K562 (cell line): ENCODE data around the gene NEMP2. TPM values are rescaled to one million over a fixed set of nuclear protein-coding genes. Genes with fewer than 3 reads are reported as not detected.

ENCODE experiments used
- ATAC-seq: fragments of 200-7000 bp; cut with Tn5 transposase; 3 replicates; pipeline ENCODE4 v1.9.1; 2020; ENCODE audit warnings: moderate library complexity
- BruUV-seq: library from RNA; stranded (reverse); fragments of 400-500 nt; replicated peaks from 2 replicates; lab custom pipeline; 2021; lab: Mats Ljungman, UMichigan
- CTCF ChIA-PET: fragments of 300-600 bp; formaldehyde crosslinking; extraction: SDS; loops from one replicate; lab custom pipeline; 2021; ENCODE audit warnings: low intra/inter-chr PET ratio; lab: Yijun Ruan, JAX
- POLR2A ChIA-PET: fragments of 300-600, 350-650 bp; sonication (Branson Sonifier 250); formaldehyde crosslinking; extraction: SDS; loops from one replicate; lab custom pipeline; 2021; ENCODE audit warnings: antibody characterized with exemption, inconsistent platforms; lab: Yijun Ruan, JAX
- DNase-seq, 4 experiments: peaks; one replicate each; pipeline versions ENCODE4 v3.0.0 to v3.0.0-alpha.2; 2011 to 2018; ENCODE audit warnings: low spot score in 3 of 4, mixed read lengths in 3 of 4; ENCODE audit errors: extremely low read depth in 1 of 4
- FAIRE-seq: peaks from 2 replicates; lab custom pipeline; 2011; peaks lifted over from hg19 to GRCh38; lab: Jason Lieb, UNC
- H2AFZ ChIP-seq: 2 replicates; pipeline ENCODE4 v1.6.0; 2011; ENCODE audit warnings: low read depth, low read length, control low read depth, inconsistent platforms
- H3K27ac ChIP-seq: fragments of 200-600 bp; 3 replicates; pipeline ENCODE4 v1.8.0; 2011; ENCODE audit warnings: low read depth, mild to moderate bottlenecking, control low read depth, inconsistent platforms, low read length, moderate library complexity, mixed read lengths; ENCODE audit errors: extremely low read depth
- H3K27me3 ChIP-seq, 2 experiments: fragments of 300-600 bp in 1 of 2; 2 replicates in 1 of 2; 3 replicates in 1 of 2; pipeline versions ENCODE4 v1.6.0 to v1.8.0; 2011; ENCODE audit warnings: inconsistent platforms in 2 of 2, low read length in 2 of 2, mild to moderate bottlenecking in 1 of 2, mixed read lengths in 1 of 2, moderate library complexity in 1 of 2; ENCODE audit not compliant: control insufficient read depth in 2 of 2, insufficient read depth in 2 of 2
- H3K36me3 ChIP-seq: fragments of 300-600 bp; 3 replicates; pipeline ENCODE4 v1.8.0; 2011; ENCODE audit warnings: mild to moderate bottlenecking, low read length, inconsistent platforms; ENCODE audit not compliant: control insufficient read depth, insufficient read depth
- H3K4me1 ChIP-seq, 2 experiments: fragments of 200-600 bp in 1 of 2; replicated peaks in 1 of 2; 2 replicates in 1 of 2; 3 replicates in 1 of 2; pipeline versions ENCODE4 v1.5.1 to v1.8.0; 2011; ENCODE audit warnings: inconsistent platforms in 2 of 2, low read length in 2 of 2, mild to moderate bottlenecking in 1 of 2, mixed read lengths in 1 of 2, moderate library complexity in 1 of 2; ENCODE audit not compliant: control insufficient read depth in 2 of 2, insufficient read depth in 2 of 2
- H3K4me2 ChIP-seq: 2 replicates; pipeline ENCODE4 v1.6.1; 2011; ENCODE audit warnings: low read length, control low read depth, inconsistent platforms, mixed read lengths; ENCODE audit not compliant: insufficient read depth
- H3K4me3 ChIP-seq: fragments of 200-600 bp; sonication (generic), shearing (Covaris generic); 2 replicates; pipeline ENCODE4 v1.5.1; 2016; ENCODE audit warnings: control low read depth, inconsistent platforms
- H3K79me2 ChIP-seq: fragments of 200-600 bp; 3 replicates; pipeline ENCODE4 v1.8.0; 2011; ENCODE audit warnings: low read length, inconsistent platforms; ENCODE audit not compliant: control insufficient read depth, insufficient read depth
- H3K9ac ChIP-seq, 2 experiments: 2 replicates each; pipeline versions ENCODE4 v1.6.0 to v1.6.1; 2011; ENCODE audit warnings: low read depth in 2 of 2, low read length in 2 of 2, control low read depth in 1 of 2, inconsistent platforms in 1 of 2, mild to moderate bottlenecking in 1 of 2, mixed read lengths in 1 of 2; ENCODE audit not compliant: insufficient read depth in 1 of 2
- H3K9me1 ChIP-seq: one replicate; pipeline ENCODE4 v1.6.0; 2011; ENCODE audit warnings: inconsistent platforms, mild to moderate bottlenecking, low read length, moderate library complexity; ENCODE audit not compliant: control insufficient read depth, insufficient read depth
- H3K9me3 ChIP-seq: replicated peaks from 2 replicates; pipeline ENCODE4 v1.5.1; 2011; ENCODE audit warnings: low read depth, low read length, inconsistent platforms; ENCODE audit not compliant: control insufficient read depth, insufficient read depth
- H4K20me1 ChIP-seq: replicated peaks from 2 replicates; pipeline ENCODE4 v1.6.1; 2011; ENCODE audit warnings: low read length, inconsistent platforms, mixed read lengths; ENCODE audit not compliant: control insufficient read depth, insufficient read depth
- ADNP ChIP-seq: fragments of 200-800 bp; sonication (Bioruptor generic); IDR thresholded peaks from 2 replicates; pipeline ENCODE4 v1.6.1; 2016; ENCODE audit warnings: missing genetic modification characterization, missing compliant biosample characterization
- SAP30 ChIP-seq: fragments of 200-600 bp; sonication (generic); IDR thresholded peaks from 2 replicates; pipeline ENCODE4 v1.6.1; 2012; ENCODE audit warnings: borderline replicate concordance, low read depth, mild to moderate bottlenecking, moderate library complexity, low read length, control low read depth, inconsistent platforms; ENCODE audit not compliant: insufficient read depth, poor library complexity, severe bottlenecking
- SMARCA4 ChIP-seq: fragments of 450-650 bp; IDR thresholded peaks from 2 replicates; pipeline ENCODE4 v1.6.1; 2016
- TAF9B ChIP-seq: fragments of 450-650 bp; IDR thresholded peaks from 2 replicates; pipeline ENCODE4 v1.6.1; 2018; ENCODE audit warnings: mild to moderate bottlenecking; ENCODE audit not compliant: partially characterized antibody
- ZNF133 ChIP-seq: fragments of 250-450 bp; sonication (Bioruptor Pico); IDR thresholded peaks from 2 replicates; pipeline ENCODE4 v1.4.0; 2020; ENCODE audit warnings: mild to moderate bottlenecking
- ZNF77 ChIP-seq: fragments of 250-450 bp; sonication (Bioruptor Pico); IDR thresholded peaks from 2 replicates; pipeline ENCODE4 v1.5.0; 2020
- WGBS: fragments of 100-300 bp; shearing (Covaris generic); methylation state at CpG from one replicate; pipeline ENCODE4 v1.1.6; 2016; ENCODE audit warnings: low coverage, mixed read lengths; ENCODE audit not compliant: insufficient coverage; ENCODE audit errors: missing lambda C conversion rate; 5-methylcytosine and 5-hydroxymethylcytosine counted together
- in situ Hi-C: fragments of 300-500 bp; cut with MboI; formaldehyde crosslinking; loops from 4 replicates; pipeline ENCODE4 v1.15.0; 2018; ENCODE audit warnings: inconsistent platforms, mixed read lengths
- intact Hi-C: fragments of 100-400 bp; cut with micrococcal nuclease; formaldehyde crosslinking; loops from 2 replicates; pipeline ENCODE4 v1.14.2; 2022
- polyA plus RNA-seq, 8 experiments: library from polyadenylated mRNA; depleted of rRNA in 4 of 8; stranded (reverse) in 5 of 8; unstranded in 3 of 8; fragments of >200 nt; fragmentation: Nextera tagmentation in 2 of 8; fragmentation: Illumina TruSeq in 1 of 8; extraction: Ambion mirVana in 2 of 8; extraction: Trizol in 1 of 8; gene quantifications; 2 replicates each; pipeline versions ENCODE4 v1.2.1 to v1.2.3, GENCODE V29; 2011 to 2014; ENCODE audit warnings: inconsistent platforms in 1 of 8, missing spikeins in 1 of 8
- total RNA-seq, 7 experiments: library from RNA; depleted of rRNA in 6 of 7; stranded (reverse); fragments of >200 nt in 6 of 7; fragmentation: Illumina TruSeq in 2 of 7; extraction: Trizol in 2 of 7; gene quantifications; 2 replicates each; pipeline versions ENCODE4 v1.2.1 to v1.2.3, GENCODE V29; 2011 to 2021; ENCODE audit warnings: low replicate concordance in 1 of 7
- TF ChIP-seq, protein P1 (sequence below): sonication (generic); formaldehyde crosslinking; IDR thresholded peaks from 2 replicates; pipeline ENCODE4 v1.8.0; 2022; ENCODE audit warnings: missing genetic modification reagents, mild to moderate bottlenecking, borderline replicate concordance
- TF ChIP-seq, protein P2 (sequence below): sonication (generic); formaldehyde crosslinking; IDR thresholded peaks from 2 replicates; pipeline ENCODE4 v1.8.0; 2023; ENCODE audit warnings: mild to moderate bottlenecking, missing genetic modification reagents

Gene NEMP2
- total and polyA plus RNA-seq, 9 of the 15 experiments (the other 6 are each of a cell fraction or from before 2014, with no cell fraction given): 0.32 to 3.0 (median 1.7) TPM

DNA sequence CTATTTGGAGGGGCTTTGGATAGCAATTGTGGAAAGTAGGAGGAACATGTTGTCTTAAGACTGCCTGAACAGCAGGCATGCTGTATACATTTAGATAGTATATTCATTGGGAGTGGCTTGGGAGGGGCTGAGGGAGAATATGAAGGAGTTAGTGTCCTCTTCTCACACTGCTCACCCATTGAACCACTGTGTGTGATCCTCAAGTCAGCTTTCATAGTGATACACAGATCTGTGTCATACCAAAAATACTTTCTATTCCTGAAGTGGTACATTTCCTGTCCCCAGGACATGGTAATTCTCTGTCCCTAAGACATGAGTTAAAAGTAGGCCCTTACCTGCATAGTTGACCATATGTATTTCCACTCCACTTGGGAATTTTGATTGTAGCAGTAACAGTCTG lies 9.6 kb downstream of the NEMP2 start (continued):
- no peak for TF ChIP-seq SAP30

DNA sequence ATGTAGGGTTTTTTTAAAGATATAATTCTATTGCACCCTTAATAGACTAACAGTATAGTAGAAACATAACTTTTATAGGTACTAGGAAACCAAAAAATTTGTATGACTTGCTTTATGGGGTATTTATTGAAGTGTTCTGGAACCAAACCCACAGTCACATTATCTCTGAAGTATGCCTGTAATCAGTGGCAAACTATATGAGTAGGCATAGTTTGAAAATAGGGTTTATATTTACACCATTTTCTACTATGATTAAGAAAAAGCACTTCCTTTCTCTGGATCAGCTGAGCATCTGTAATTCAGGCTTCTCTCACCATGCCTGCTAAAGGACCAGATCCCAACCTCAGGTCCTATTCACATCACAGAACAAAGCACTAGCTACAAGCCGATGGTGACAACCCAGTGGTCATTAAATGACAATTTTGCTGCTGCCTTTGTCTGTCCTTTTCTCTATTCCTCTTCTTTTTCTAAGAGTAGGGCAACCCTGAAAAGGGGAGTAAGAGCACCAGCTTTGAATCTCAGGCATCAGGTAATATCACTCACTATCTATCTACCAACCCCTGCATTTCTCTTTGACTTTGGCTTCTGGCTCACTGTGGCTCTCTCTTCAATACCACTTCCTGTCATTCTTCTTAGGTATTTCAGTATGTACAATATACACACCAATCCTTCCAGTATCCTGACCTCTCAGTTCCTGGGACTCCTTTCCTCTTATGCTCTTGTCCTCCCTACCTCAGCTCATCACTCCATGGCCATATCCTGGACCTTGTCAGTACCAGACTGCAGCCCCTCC lies 14.4 kb downstream of the NEMP2 start:
- no CpG with 5 or more reads among the region's 1 CpG for WGBS
- no peak overlapping the region for H3K4me2 ChIP-seq
- no peaks in the 10 kb centered on the region for H3K79me2 ChIP-seq
- no peaks in the 10 kb centered on the region for H3K36me3 ChIP-seq
- BruUV-seq: no TSS peak
- TF ChIP-seq ZNF77 (CRISPR knock-in tag) (no peak), TAF9B (no peak), ZNF133 (CRISPR knock-in tag) (no peak), ADNP (tag) (no peak), SMARCA4 (no peak)
- TF ChIP-seq, protein P1, sequence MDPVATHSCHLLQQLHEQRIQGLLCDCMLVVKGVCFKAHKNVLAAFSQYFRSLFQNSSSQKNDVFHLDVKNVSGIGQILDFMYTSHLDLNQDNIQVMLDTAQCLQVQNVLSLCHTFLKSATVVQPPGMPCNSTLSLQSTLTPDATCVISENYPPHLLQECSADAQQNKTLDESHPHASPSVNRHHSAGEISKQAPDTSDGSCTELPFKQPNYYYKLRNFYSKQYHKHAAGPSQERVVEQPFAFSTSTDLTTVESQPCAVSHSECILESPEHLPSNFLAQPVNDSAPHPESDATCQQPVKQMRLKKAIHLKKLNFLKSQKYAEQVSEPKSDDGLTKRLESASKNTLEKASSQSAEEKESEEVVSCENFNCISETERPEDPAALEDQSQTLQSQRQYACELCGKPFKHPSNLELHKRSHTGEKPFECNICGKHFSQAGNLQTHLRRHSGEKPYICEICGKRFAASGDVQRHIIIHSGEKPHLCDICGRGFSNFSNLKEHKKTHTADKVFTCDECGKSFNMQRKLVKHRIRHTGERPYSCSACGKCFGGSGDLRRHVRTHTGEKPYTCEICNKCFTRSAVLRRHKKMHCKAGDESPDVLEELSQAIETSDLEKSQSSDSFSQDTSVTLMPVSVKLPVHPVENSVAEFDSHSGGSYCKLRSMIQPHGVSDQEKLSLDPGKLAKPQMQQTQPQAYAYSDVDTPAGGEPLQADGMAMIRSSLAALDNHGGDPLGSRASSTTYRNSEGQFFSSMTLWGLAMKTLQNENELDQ (CRISPR knock-in tag): no peak
- TF ChIP-seq, protein P2, sequence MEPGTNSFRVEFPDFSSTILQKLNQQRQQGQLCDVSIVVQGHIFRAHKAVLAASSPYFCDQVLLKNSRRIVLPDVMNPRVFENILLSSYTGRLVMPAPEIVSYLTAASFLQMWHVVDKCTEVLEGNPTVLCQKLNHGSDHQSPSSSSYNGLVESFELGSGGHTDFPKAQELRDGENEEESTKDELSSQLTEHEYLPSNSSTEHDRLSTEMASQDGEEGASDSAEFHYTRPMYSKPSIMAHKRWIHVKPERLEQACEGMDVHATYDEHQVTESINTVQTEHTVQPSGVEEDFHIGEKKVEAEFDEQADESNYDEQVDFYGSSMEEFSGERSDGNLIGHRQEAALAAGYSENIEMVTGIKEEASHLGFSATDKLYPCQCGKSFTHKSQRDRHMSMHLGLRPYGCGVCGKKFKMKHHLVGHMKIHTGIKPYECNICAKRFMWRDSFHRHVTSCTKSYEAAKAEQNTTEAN (CRISPR knock-in tag): no peak
- H3K9me3 ChIP-seq: no peaks in the 10 kb centered on the region
- DNase-seq: no peak
- CTCF ChIA-PET: no interaction called here
- no peak overlapping the region for H3K27ac ChIP-seq
- FAIRE-seq: no peak
- POLR2A ChIA-PET: interaction anchor here (0.5 kb wide), 1 partner anchor 459 kb away, joined by 3 read pairs; no protein-coding TSS in a partner anchor
- no peak for ATAC-seq
- intact Hi-C loops: no loop called here
- in situ Hi-C loops: no loop called here
- no peak overlapping the region for H3K9ac ChIP-seq
- no peak overlapping the region for H3K4me3 ChIP-seq
- no peak overlapping the region for H2AFZ ChIP-seq
- H4K20me1 ChIP-seq: no peaks in the 10 kb centered on the region
- no peaks in the 10 kb centered on the region for H3K27me3 ChIP-seq
- H3K4me1 ChIP-seq: no peaks in the 10 kb centered on the region
- no peaks in the 10 kb centered on the region for H3K9me1 ChIP-seq
